ENCODE data around the gene FOXL2NB.

Gene FOXL2NB

DNA sequence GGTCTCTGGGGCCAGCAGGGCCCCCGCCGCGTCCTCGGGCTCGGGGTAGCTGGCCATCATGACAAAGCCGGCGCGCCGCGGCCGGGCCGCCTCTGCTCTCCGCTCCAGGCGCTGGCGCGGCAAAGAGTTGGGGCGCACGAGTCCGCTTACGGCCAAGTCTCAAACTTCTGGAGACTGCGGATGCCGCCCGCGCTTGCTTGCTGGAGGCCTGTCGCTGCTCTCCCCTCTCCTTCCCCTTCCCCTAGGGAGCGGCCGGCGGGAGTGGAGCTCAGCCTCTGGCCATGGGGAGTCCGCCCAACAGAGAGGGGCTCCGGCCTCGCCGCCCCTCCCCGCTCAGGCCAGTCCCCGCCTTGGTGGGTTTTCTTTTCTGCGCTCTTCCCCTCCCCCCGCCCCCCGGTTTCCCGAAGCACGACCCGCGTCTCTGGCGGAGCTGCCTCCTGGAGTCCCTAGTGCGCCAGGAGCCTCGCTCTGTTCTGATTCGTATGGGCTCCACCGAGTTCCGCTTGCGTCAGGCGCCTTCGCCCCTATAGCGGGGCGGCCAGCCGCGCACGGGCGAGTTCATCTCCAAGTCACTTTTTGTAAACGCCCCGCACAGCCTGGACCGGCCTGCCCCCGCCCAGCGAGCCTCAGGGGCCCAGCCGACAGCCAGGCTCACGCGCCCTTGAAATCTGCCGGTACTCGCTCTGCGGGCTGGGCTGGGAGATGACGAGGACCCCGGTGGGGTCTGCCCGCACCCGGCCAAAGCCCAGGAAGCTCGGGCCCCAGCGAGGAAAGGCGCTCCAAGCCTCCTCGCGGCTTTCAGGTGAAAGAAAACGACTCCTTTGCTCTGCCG, at the start of gene FOXL2NB, which contains the start of gene FOXL2:
TSS of gene FOXL2NB (plus strand) at position 555 of the 832 bp plus-strand sequence. CDS start at position 703, 148 bp downstream.
TSS of gene FOXL2 (minus strand) at position 475 of the 832 bp plus-strand sequence. CDS start at position 60, 415 bp downstream.
- no peak for DNase-seq (ENCODE audit: low read depth, low spot score)
- no peaks in the 10 kb centered on the region for H3K9me3 ChIP-seq (ENCODE audit: control insufficient read depth, insufficient read depth, low read length)
- no peak within 1 kb of the TSS for H3K27ac ChIP-seq (ENCODE audit: low read length)
- peaks cover 11% of the 10 kb centered on the region; the same call in 1 of the 2 replicates for H3K4me1 ChIP-seq (ENCODE audit: control insufficient read depth, insufficient read depth, low read length)
- H3K36me3 ChIP-seq (ENCODE audit: control insufficient read depth, insufficient read depth, low read length), result no peaks in the 10 kb centered on the region
- no CpG with 5 or more reads among the region's 78 CpGs for WGBS (ENCODE audit: insufficient coverage, insufficient read length)
- peak within 1 kb of the TSS; percentile 25; the same call in 1 of the 2 replicates for H3K4me3 ChIP-seq (ENCODE audit: low read length)
- H3K27me3 ChIP-seq (ENCODE audit: control insufficient read depth, insufficient read depth, low read length), result peaks cover 88% of the 10 kb centered on the region

DNA sequence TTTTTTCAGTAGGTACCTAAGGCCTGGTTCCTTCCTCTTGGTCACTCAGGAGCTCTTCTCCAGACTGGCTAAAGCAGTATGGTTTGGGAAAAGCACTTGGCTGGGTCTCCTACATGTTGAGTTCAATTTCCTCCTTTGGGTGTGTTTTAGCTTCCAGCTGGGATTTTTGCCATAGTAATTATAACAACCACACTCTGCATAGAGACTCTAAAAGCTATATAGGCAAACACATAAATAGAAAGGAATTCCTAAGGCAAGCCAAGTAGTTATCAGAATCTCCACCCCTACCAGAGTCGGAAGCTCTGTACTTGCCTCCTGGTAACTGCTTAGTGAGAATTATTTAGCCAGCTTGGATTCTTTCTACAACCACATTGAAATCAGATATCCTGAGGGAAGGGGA, 48.7 kb upstream of the FOXL2NB start:
- Histone ChIP-seq H3K27me3 (ENCODE audit: control insufficient read depth, insufficient read depth, low read length) (no peaks in the 10 kb centered on the region), H3K4me3 (ENCODE audit: low read length) (no peak overlapping the region), H3K9me3 (ENCODE audit: control insufficient read depth, insufficient read depth, low read length) (no peaks in the 10 kb centered on the region), H3K4me1 (ENCODE audit: control insufficient read depth, insufficient read depth, low read length) (no peaks in the 10 kb centered on the region), H3K36me3 (ENCODE audit: control insufficient read depth, insufficient read depth, low read length) (no peaks in the 10 kb centered on the region), H3K27ac (ENCODE audit: low read length) (no peak overlapping the region)
- DNase-seq (ENCODE audit: low read depth, low spot score), result no peak
- no CpG with 5 or more reads among the region's 1 CpG for WGBS (ENCODE audit: insufficient coverage, insufficient read length)

DNA sequence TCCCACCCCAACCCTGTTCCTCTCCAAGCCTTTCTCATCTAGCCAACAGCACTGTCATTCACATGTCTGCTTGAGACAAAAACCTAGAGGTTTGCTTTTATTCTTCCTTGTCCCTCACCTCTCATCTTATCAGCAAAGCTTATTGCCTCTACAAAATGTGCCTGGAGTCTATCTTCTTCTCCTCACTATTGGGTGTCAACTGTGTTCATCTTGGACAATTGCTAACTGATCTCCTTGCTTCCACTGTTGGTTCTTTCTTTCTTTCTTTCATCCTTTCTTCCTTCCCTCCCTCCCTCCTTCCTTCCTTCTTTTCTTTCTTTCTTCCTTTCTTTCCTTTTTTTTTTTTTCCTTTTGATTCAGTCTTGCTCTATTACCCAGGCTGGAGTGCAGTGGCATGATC, 48.3 kb upstream of the FOXL2NB start:
- Histone ChIP-seq H3K4me1 (ENCODE audit: control insufficient read depth, insufficient read depth, low read length) (no peaks in the 10 kb centered on the region), H3K36me3 (ENCODE audit: control insufficient read depth, insufficient read depth, low read length) (no peaks in the 10 kb centered on the region), H3K27me3 (ENCODE audit: control insufficient read depth, insufficient read depth, low read length) (no peaks in the 10 kb centered on the region), H3K27ac (ENCODE audit: low read length) (no peak overlapping the region), H3K4me3 (ENCODE audit: low read length) (no peak overlapping the region), H3K9me3 (ENCODE audit: control insufficient read depth, insufficient read depth, low read length) (no peaks in the 10 kb centered on the region)
- DNase-seq (ENCODE audit: low read depth, low spot score), result no peak

DNA sequence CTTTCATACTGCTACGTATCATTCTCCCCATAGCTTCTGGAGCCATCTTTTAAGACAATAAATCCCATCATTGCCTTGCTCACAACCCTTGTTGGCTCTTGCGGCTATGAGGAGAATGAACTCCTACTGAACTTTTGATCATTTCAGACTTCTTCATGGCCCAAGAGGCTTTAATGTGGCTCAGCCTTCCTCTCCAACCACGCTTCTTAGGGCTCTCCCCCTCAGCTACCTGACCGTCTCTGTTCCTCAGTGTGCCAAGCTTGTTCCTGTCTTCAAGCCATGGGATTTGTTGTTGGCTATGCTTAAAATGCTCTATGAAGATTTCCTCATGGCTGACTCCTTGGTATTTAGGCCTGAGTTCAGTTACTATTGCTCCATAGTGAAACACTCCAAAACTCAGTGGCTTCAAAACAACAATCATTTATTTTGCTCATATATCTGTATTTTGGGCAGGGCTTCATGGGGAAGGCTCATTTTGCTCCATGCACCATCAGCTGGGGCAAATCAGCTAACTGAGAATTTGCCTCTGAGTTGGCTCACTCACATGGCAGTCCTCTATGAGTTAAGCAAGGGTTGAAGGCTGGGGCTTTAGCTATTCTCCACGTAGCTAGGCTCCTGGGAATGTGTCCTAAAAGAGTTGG, 47.5 kb upstream of the FOXL2NB start:
- H3K27ac ChIP-seq (ENCODE audit: low read length), result no peak overlapping the region
- DNase-seq (ENCODE audit: low read depth, low spot score), result no peak
- WGBS (ENCODE audit: insufficient coverage, insufficient read length), result no CpG with 5 or more reads among the region's 5 CpGs

DNA sequence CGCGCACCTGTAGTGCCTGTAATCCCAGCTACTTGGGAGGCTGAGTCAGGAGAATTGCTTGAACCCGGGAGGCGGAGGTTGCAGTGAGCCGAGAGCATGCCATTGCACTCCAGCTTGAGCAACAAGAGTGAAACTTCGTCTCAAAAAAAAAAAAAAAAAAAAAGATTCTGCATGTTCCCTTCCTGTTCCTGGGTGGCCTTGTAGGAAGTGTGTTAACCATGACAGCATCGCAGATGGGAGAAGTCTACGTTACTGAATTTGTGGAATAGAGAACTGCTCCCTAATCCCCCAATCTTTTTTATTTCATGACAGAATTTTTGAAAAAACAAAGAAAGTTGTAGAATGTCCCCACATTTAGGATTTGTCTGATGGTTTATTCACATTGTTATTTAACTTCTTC, 45.5 kb upstream of the FOXL2NB start:
- no CpG with 5 or more reads among the region's 8 CpGs for WGBS (ENCODE audit: insufficient coverage, insufficient read length)
- no peak for DNase-seq (ENCODE audit: low read depth, low spot score)

More for the DNA sequence above, 47.5 kb upstream of the FOXL2NB start:
- no peaks in the 10 kb centered on the region for H3K36me3 ChIP-seq (ENCODE audit: control insufficient read depth, insufficient read depth, low read length)
- H3K4me1 ChIP-seq (ENCODE audit: control insufficient read depth, insufficient read depth, low read length), result no peaks in the 10 kb centered on the region
- H3K27me3 ChIP-seq (ENCODE audit: control insufficient read depth, insufficient read depth, low read length), result no peaks in the 10 kb centered on the region
- H3K4me3 ChIP-seq (ENCODE audit: low read length), result no peak overlapping the region
- no peaks in the 10 kb centered on the region for H3K9me3 ChIP-seq (ENCODE audit: control insufficient read depth, insufficient read depth, low read length)

DNA sequence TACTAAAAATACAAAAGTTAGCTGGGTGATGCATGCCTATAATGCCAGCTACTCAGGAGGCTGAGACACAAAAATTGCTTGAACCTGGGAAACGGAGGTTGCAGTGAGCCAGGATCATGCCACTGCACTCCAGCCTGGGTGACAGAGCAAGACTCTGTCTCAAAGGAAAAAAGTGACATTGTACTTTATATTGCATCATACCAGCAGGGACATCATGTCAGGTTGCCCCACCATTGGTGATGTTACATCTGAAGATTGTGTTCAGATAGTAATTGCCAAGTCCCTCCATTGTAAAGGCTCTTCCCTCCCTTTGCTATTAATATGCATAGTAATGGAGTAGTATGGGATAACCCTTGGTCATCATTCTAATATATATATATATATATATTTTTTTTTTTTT, 44.8 kb upstream of the FOXL2NB start:
- Histone ChIP-seq H3K4me3 (ENCODE audit: low read length) (no peak overlapping the region), H3K9me3 (ENCODE audit: control insufficient read depth, insufficient read depth, low read length) (no peaks in the 10 kb centered on the region), H3K4me1 (ENCODE audit: control insufficient read depth, insufficient read depth, low read length) (no peaks in the 10 kb centered on the region), H3K36me3 (ENCODE audit: control insufficient read depth, insufficient read depth, low read length) (no peaks in the 10 kb centered on the region), H3K27ac (ENCODE audit: low read length) (no peak overlapping the region), H3K27me3 (ENCODE audit: control insufficient read depth, insufficient read depth, low read length) (no peaks in the 10 kb centered on the region)
- no peak for DNase-seq (ENCODE audit: low read depth, low spot score)
- no CpG with 5 or more reads among the region's 1 CpG for WGBS (ENCODE audit: insufficient coverage, insufficient read length)

More for the DNA sequence above, 45.5 kb upstream of the FOXL2NB start:
- H3K27me3 ChIP-seq (ENCODE audit: control insufficient read depth, insufficient read depth, low read length), result no peaks in the 10 kb centered on the region
- no peak overlapping the region for H3K4me3 ChIP-seq (ENCODE audit: low read length)
- H3K9me3 ChIP-seq (ENCODE audit: control insufficient read depth, insufficient read depth, low read length), result no peaks in the 10 kb centered on the region
- H3K36me3 ChIP-seq (ENCODE audit: control insufficient read depth, insufficient read depth, low read length), result no peaks in the 10 kb centered on the region
- H3K27ac ChIP-seq (ENCODE audit: low read length), result no peak overlapping the region
- no peaks in the 10 kb centered on the region for H3K4me1 ChIP-seq (ENCODE audit: control insufficient read depth, insufficient read depth, low read length)

DNA sequence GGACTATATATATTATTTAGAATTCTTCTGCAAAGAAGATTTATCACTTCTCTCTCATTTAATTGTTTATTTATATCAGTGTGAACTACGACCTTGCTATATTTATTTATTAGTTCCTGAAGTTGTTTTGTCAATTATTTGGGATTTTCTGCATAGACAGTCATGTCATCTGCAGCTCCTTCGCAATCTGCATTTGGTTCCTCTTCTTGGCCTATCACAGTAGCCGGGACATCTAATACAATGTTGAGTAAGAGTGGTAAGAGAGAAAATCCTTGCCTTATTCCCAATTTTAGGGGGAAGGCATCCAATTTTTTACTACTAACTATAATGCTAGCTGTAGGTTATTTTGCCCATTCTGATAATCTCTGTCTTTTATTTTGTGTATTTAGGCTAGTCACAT, 39.5 kb upstream of the FOXL2NB start:
- Histone ChIP-seq H3K27me3 (ENCODE audit: control insufficient read depth, insufficient read depth, low read length) (no peaks in the 10 kb centered on the region), H3K36me3 (ENCODE audit: control insufficient read depth, insufficient read depth, low read length) (no peaks in the 10 kb centered on the region), H3K9me3 (ENCODE audit: control insufficient read depth, insufficient read depth, low read length) (no peaks in the 10 kb centered on the region), H3K4me3 (ENCODE audit: low read length) (no peak overlapping the region), H3K4me1 (ENCODE audit: control insufficient read depth, insufficient read depth, low read length) (no peaks in the 10 kb centered on the region), H3K27ac (ENCODE audit: low read length) (no peak overlapping the region)
- no peak for DNase-seq (ENCODE audit: low read depth, low spot score)
- WGBS (ENCODE audit: insufficient coverage, insufficient read length), result no CpG with 5 or more reads among the region's 3 CpGs

DNA sequence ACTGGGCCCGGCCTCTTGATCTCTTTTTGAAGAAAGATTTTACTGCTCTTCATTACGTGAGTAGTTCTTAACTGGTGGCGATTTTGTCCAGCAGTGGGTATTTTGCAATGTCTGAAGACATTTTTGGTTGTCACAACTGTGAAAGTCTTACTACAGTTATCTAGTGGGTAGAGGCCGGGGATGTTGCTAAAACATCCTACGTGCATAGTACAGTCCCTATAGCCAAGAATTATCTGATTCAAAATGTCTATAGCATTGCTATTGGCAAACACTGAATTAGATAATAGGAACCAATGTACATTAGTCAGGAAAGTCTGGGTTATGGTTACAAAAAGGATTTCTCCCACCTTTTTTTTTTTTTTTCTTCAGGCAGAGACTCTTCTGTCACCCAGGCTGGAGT, 38.2 kb upstream of the FOXL2NB start:
- DNase-seq (ENCODE audit: low read depth, low spot score), result no peak
- no peak overlapping the region for H3K27ac ChIP-seq (ENCODE audit: low read length)
- H3K36me3 ChIP-seq (ENCODE audit: control insufficient read depth, insufficient read depth, low read length), result no peaks in the 10 kb centered on the region
- no peaks in the 10 kb centered on the region for H3K4me1 ChIP-seq (ENCODE audit: control insufficient read depth, insufficient read depth, low read length)
- no peak overlapping the region for H3K4me3 ChIP-seq (ENCODE audit: low read length)
- no peaks in the 10 kb centered on the region for H3K27me3 ChIP-seq (ENCODE audit: control insufficient read depth, insufficient read depth, low read length)
- H3K9me3 ChIP-seq (ENCODE audit: control insufficient read depth, insufficient read depth, low read length), result no peaks in the 10 kb centered on the region
- WGBS (ENCODE audit: insufficient coverage, insufficient read length), result no CpG with 5 or more reads among the region's 5 CpGs

DNA sequence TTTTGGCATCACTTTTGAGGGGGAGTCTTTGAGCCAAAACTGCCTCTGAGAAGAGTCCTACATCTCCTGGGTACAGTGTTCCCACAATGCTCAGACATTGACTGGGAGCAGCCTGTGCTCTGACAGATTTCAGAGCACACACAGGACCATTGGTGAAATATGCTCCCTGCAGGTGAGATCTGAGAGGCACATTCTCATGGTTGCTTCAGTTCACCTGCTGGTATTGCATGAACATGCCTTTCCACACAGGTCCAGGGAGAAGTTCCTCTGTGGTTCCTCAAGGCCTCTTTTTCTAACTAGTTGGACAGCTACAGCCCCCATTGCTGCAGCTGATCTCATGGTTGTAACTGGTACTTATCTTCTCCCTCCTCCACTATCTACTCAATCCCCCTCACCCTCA, 37.1 kb upstream of the FOXL2NB start:
- Histone ChIP-seq H3K36me3 (ENCODE audit: control insufficient read depth, insufficient read depth, low read length) (no peaks in the 10 kb centered on the region), H3K27ac (ENCODE audit: low read length) (no peak overlapping the region), H3K27me3 (ENCODE audit: control insufficient read depth, insufficient read depth, low read length) (no peaks in the 10 kb centered on the region), H3K4me1 (ENCODE audit: control insufficient read depth, insufficient read depth, low read length) (no peaks in the 10 kb centered on the region), H3K4me3 (ENCODE audit: low read length) (no peak overlapping the region), H3K9me3 (ENCODE audit: control insufficient read depth, insufficient read depth, low read length) (no peaks in the 10 kb centered on the region)
- DNase-seq (ENCODE audit: low read depth, low spot score), result no peak

DNA sequence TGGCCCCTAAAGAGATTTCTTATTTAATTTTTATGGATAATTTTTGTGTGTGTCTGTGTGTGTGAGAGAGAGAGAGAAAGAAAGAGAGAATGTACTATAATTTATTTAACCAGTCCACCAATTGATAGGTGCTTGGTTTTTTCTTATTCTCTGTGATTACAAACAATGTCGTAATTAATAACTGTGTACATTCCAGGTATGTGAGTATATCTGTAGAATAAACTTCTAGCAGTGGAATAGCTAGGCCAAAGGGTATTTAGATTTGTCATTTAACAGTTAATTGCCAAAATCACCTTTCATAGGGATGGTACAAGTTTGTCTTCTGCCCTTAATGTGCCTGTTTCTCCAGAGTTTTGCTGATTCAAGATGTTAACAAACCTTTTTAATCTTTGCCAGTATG, 35.4 kb upstream of the FOXL2NB start:
- Histone ChIP-seq H3K27me3 (ENCODE audit: control insufficient read depth, insufficient read depth, low read length) (no peaks in the 10 kb centered on the region), H3K4me1 (ENCODE audit: control insufficient read depth, insufficient read depth, low read length) (peaks cover 1% of the 10 kb centered on the region; the same call in 1 of the 2 replicates), H3K4me3 (ENCODE audit: low read length) (no peak overlapping the region), H3K9me3 (ENCODE audit: control insufficient read depth, insufficient read depth, low read length) (no peaks in the 10 kb centered on the region), H3K36me3 (ENCODE audit: control insufficient read depth, insufficient read depth, low read length) (no peaks in the 10 kb centered on the region), H3K27ac (ENCODE audit: low read length) (no peak overlapping the region)
- DNase-seq (ENCODE audit: low read depth, low spot score), result no peak
- WGBS (ENCODE audit: insufficient coverage, insufficient read length), result no CpG with 5 or more reads among the region's 1 CpG
